Purkinje cell (primary cell): ENCODE measurements around the gene PTPN21. TPM values are rescaled to one million over a fixed set of nuclear protein-coding genes. Genes with fewer than 3 reads are reported as not detected.

ENCODE experiments used
- polyA plus RNA-seq: library from polyadenylated mRNA; unstranded; fragments of >200 nt; fragmentation: Nextera tagmentation; gene quantifications from 2 replicates; pipeline ENCODE4 v1.2.1, GENCODE V29; 2014

Gene PTPN21
- 1.5 and 4.0 TPM in 2 replicates for polyA plus RNA-seq

DNA sequence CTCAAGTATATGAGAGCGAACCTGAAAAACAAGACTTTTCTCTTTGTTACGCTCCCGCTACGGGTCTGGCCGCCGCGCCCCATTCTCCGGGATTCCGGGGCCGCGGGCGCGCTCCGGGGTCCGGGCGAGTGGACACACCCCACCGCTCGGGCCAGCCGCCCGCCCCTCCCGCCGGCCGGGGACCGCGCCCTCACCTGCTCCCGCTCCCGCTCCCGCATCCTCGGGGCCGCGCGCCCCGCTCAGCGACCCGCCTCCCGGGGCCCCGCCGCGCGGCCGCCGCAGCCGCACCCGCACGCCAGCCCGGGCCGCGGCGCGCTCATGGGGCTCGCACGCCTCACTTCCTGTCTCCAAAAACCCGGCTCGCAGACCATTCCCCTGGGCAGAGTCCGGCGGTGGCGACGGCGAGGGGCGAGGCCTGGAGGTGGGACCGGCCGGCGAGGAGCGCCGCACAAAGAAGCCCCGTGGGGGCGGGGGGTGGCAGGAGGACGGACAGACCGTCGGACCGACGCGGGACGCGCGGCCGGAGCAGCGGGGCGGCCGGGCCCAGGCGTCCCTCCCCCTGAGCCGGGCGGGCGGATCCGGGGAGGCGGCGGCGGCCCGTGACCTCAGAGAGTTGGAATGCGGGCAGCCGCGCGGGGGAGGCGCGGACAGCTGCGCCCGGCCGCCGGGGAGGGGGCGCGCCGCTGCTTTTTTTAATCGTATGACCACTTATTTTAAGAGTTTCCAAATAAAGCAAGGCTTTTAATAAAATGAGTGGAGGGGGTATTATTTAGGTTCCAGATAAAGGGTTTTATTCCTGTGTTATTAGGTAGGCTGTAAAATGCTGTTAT is at the start of gene PTPN21:
TSS of gene PTPN21 (minus strand) at position 551 of the 830 bp plus-strand sequence. CDS start 4,590 bp downstream, outside the sequence.

DNA sequence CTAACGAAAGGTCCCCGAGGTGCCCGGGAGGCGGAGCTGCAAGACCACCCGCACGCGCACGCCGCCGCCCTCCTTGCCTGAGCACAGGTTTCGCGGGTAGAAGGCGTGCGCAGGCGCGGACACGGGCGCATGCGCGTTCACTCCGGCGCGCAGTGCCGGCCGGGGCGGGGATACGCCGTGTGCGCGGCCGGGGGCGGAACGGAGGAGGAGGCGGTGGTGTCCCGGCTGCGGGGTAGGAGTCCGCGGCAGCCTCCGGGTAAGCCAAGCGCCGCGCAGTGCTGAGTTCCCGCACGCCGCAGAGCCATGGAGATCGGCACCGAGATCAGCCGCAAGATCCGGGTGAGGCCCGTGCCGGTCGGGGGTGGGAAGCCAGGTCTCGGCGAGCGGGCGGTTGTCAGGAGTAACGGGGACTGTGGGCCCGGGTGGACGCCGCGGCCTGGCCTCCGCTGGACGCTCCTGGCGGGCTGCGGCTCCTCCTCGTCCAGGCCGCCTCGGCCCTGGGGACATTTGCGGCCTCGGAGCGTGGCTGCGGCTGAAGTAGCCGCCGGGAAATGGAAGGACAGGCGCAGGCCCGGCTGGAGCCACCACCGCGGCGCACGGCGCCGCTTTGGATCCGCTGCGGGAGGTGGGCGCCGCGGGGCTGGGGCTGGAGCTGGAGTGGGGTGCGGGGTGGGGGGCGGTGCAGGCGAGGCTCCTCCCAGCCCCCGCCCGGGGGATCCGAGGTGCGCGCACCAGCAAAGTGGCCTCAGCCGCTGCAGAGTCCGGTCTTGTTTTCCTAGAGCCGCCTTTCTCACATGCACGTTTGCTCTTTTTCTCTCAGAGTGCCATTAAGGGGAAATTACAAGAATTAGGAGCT is 8.3 kb upstream of the PTPN21 start, which contains the start of gene ZC3H14:
TSS of gene ZC3H14 (plus strand) at position 207 of the 856 bp plus-strand sequence. CDS start at position 304, 97 bp downstream.

Other genes starting within 250 kb of the PTPN21 start
- 1.1 TPM in 1 of 2 replicates, not detected in the other for gene KCNK10, start 231.7 kb downstream of the PTPN21 start, polyA plus RNA-seq
- gene SPATA7, start 169.3 kb downstream of the PTPN21 start, polyA plus RNA-seq: 10.9 and 18.8 TPM in 2 replicates
- gene ZC3H14, start 8.0 kb upstream of the PTPN21 start, polyA plus RNA-seq: 45.2 and 53.3 TPM in 2 replicates
- gene EML5, start 237.9 kb upstream of the PTPN21 start, polyA plus RNA-seq: 0.43 and 1.4 TPM in 2 replicates